Measurements from ENCODE around the gene SNX12. TPM values are rescaled to one million over a fixed set of nuclear protein-coding genes. Genes with fewer than 3 reads are reported as not detected.

The SNX12 gene
- total RNA-seq, 1 experiment from 2014 or later, result 43.7 TPM

DNA sequence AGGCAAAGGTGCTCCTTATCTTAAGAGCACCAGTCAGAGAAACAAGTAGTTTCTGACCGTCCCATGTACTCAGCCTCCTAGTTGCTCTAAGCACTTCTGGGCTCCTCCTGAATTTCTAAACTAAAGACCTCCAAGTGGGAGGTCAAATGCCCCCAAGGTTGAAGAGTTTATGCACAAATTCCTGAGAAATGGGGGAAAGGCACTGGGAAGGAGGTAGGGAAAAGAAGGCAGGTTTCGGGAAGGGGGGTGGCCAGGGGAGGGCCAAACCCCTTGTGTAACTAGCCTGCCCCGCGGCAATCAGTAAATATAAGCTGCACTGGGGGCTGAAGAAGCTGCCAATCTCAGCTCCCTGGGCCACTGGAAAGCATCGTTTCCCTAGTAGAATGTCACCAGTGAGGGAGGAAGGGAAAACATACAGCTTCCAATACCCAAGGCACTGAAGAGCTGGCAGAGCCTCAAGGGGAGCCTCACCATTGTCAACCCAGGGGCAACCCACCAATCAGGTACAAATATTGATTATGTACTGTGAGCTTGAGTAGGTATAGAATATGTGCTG is 30.9 kb upstream of the SNX12 start:
- no peaks in the 10 kb centered on the region for H3K9me2 ChIP-seq (ENCODE audit: insufficient read depth)
- TF ChIP-seq YY1 (IDR thresholded peaks at IDR 0.05; ENCODE audit: extremely low read depth, insufficient replicate concordance, low read depth, low read length) (no peak), RAD21 (IDR thresholded peaks at IDR 0.05; ENCODE audit: low read depth) (no peak), MAX (IDR thresholded peaks at IDR 0.05) (no peak), CEBPB (IDR thresholded peaks at IDR 0.05; ENCODE audit: low read depth) (no peak), SRF (IDR thresholded peaks at IDR 0.05; ENCODE audit: low read depth) (no peak), JUND (IDR thresholded peaks at IDR 0.05) (no peak), EGR1 (IDR thresholded peaks at IDR 0.05; ENCODE audit: low read depth) (no peak)
- TF ChIP-seq, protein P1, sequence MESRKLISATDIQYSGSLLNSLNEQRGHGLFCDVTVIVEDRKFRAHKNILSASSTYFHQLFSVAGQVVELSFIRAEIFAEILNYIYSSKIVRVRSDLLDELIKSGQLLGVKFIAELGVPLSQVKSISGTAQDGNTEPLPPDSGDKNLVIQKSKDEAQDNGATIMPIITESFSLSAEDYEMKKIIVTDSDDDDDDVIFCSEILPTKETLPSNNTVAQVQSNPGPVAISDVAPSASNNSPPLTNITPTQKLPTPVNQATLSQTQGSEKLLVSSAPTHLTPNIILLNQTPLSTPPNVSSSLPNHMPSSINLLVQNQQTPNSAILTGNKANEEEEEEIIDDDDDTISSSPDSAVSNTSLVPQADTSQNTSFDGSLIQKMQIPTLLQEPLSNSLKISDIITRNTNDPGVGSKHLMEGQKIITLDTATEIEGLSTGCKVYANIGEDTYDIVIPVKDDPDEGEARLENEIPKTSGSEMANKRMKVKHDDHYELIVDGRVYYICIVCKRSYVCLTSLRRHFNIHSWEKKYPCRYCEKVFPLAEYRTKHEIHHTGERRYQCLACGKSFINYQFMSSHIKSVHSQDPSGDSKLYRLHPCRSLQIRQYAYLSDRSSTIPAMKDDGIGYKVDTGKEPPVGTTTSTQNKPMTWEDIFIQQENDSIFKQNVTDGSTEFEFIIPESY (IDR thresholded peaks at IDR 0.05; ENCODE audit: extremely low read depth, insufficient replicate concordance, low read length), result no peak
- H3K79me2 ChIP-seq (ENCODE audit: insufficient read depth, low read length), result no peaks in the 10 kb centered on the region
- H3K4me1 ChIP-seq (ENCODE audit: control insufficient read depth in 1 of 2, insufficient read depth in 2 of 2, low read length in 2 of 2), result peaks cover 0 to 14% of the 10 kb centered on the region in 2 experiments; a peak in 2 of 4 replicates
- BruUV-seq (replicated peaks), result no TSS peak
- ChIA-PET CTCF (no interaction called here), POLR2A (no interaction called here), RAD21 (ENCODE audit: low non-redundant PET in 1 of 2, low total read pairs in 2 of 2, uncharacterized antibody in 2 of 2, unreplicated experiment in 2 of 2) (no interaction called here)
- H3K4me2 ChIP-seq (ENCODE audit: low read length), result no peak overlapping the region
- ATAC-seq (no peak), DNase-seq (ENCODE audit: low read depth, low spot score) (no peak)
- no peak overlapping the region for H2AFZ ChIP-seq (ENCODE audit: low read depth, low read length, poor library complexity, severe bottlenecking)
- no peaks in the 10 kb centered on the region for H4K20me1 ChIP-seq (ENCODE audit: insufficient read depth)
- H3K9me3 ChIP-seq (ENCODE audit: control insufficient read depth in 1 of 2, insufficient read depth in 1 of 2, low read depth in 1 of 2, low read length in 2 of 2), result no peaks in the 10 kb centered on the region
- H3K27ac ChIP-seq (ENCODE audit: low read depth, low read length), result no peak overlapping the region
- no peaks in the 10 kb centered on the region for H3K27me3 ChIP-seq (ENCODE audit: insufficient read depth, low read length)
- H3K9ac ChIP-seq (ENCODE audit: low read length), result no peak overlapping the region
- H3K4me3 ChIP-seq (replicated peaks in 1 of 2; ENCODE audit: low read depth in 1 of 2, low read length in 2 of 2), result no peak overlapping the region
- H3K36me3 ChIP-seq (ENCODE audit: control insufficient read depth in 1 of 2, insufficient read depth in 2 of 2, low read length in 2 of 2), result no peaks in the 10 kb centered on the region
- intact Hi-C loops (cut with micrococcal nuclease), result loop anchor here (5.0 kb wide), 1 partner anchor 78 kb away; no protein-coding TSS in a partner anchor

Data from HCT116 (cell line).